HEK293 (cell line): Measurements from ENCODE around the gene EXOC3.

ENCODE experiments used
- CTCF ChIA-PET: fragments of 350-600 bp; formaldehyde crosslinking; extraction: SDS; loops from one replicate; lab custom pipeline; 2021; ENCODE audit warnings: antibody characterized with exemption; lab: Yijun Ruan, JAX
- POLR2A ChIA-PET: fragments of 300-600 bp; formaldehyde crosslinking; extraction: SDS; loops from one replicate; lab custom pipeline; 2020; ENCODE audit warnings: antibody characterized with exemption, inconsistent platforms; lab: Yijun Ruan, JAX
- H3K27ac ChIP-seq: fragments of 200-500 bp; sonication (Bioruptor generic); 2 replicates; pipeline ENCODE4 v1.5.1; 2014; ENCODE audit warnings: low read depth, low read length, control low read depth, inconsistent platforms; ENCODE audit errors: extremely low read depth
- H3K36me3 ChIP-seq, 2 experiments: fragments of 200-500 bp in 1 of 2; sonication (Bioruptor generic) in 1 of 2; 1 replicate in 1 of 2; 2 replicates in 1 of 2; pipeline ENCODE4 v1.5.1; 2014 to 2017; ENCODE audit warnings: inconsistent platforms in 2 of 2, low read length in 2 of 2; ENCODE audit not compliant: control insufficient read depth in 2 of 2, insufficient read depth in 1 of 2
- H3K4me1 ChIP-seq: fragments of 200-500 bp; sonication (Bioruptor generic); 2 replicates; pipeline ENCODE4 v1.5.1; 2014; ENCODE audit warnings: mild to moderate bottlenecking, low read length, inconsistent platforms; ENCODE audit not compliant: control insufficient read depth, insufficient read depth
- H3K4me3 ChIP-seq: 2 replicates; pipeline ENCODE4 v1.5.1; 2011; ENCODE audit warnings: low read depth, mild to moderate bottlenecking, control low read depth, low read length, moderate library complexity
- H3K9me3 ChIP-seq: fragments of 200-500 bp; sonication (Bioruptor generic); 2 replicates; pipeline ENCODE4 v1.5.1; 2014; ENCODE audit warnings: low read depth, low read length, inconsistent platforms; ENCODE audit not compliant: control insufficient read depth, insufficient read depth
- TCF7L2 ChIP-seq: IDR thresholded peaks from 2 replicates; pipeline ENCODE4 v1.6.1; 2011; ENCODE audit warnings: low read depth, mild to moderate bottlenecking, inconsistent platforms, low read length, moderate library complexity, borderline replicate concordance
- ZBTB21 ChIP-seq: fragments of 450-650 bp; formaldehyde crosslinking; IDR thresholded peaks from 2 replicates; pipeline ENCODE4 v1.5.1; 2017; ENCODE audit warnings: missing biosample characterization, missing genetic modification characterization
- ZFP69B ChIP-seq: fragments of 450-650 bp; formaldehyde crosslinking; IDR thresholded peaks from 2 replicates; pipeline ENCODE4 v1.5.1; 2016; ENCODE audit warnings: missing biosample characterization, missing genetic modification characterization
- ZIC2 ChIP-seq: fragments of 450-650 bp; formaldehyde crosslinking; IDR thresholded peaks from 2 replicates; pipeline ENCODE4 v1.5.1; 2016; ENCODE audit warnings: missing biosample characterization, missing genetic modification characterization
- ZNF23 ChIP-seq: fragments of 450-650 bp; formaldehyde crosslinking; IDR thresholded peaks from 2 replicates; pipeline ENCODE4 v1.5.1; 2016; ENCODE audit warnings: missing biosample characterization, missing genetic modification characterization, borderline replicate concordance
- ZNF266 ChIP-seq: fragments of 450-650 bp; formaldehyde crosslinking; IDR thresholded peaks from 2 replicates; pipeline ENCODE4 v1.5.1; 2016; ENCODE audit warnings: missing biosample characterization, missing genetic modification characterization, low read depth
- ZNF473 ChIP-seq: fragments of 450-650 bp; formaldehyde crosslinking; IDR thresholded peaks from 2 replicates; pipeline ENCODE4 v1.5.1; 2017; ENCODE audit warnings: missing biosample characterization, missing genetic modification characterization
- ZNF48 ChIP-seq: fragments of 450-650 bp; formaldehyde crosslinking; IDR thresholded peaks from 2 replicates; pipeline ENCODE4 v1.5.1; 2016; ENCODE audit warnings: missing biosample characterization, missing genetic modification characterization
- ZNF521 ChIP-seq: fragments of 450-650 bp; formaldehyde crosslinking; IDR thresholded peaks from 2 replicates; pipeline ENCODE4 v1.5.1; 2017; ENCODE audit warnings: missing biosample characterization, mild to moderate bottlenecking, missing genetic modification characterization
- ZNF571 ChIP-seq: fragments of 450-650 bp; formaldehyde crosslinking; IDR thresholded peaks from 2 replicates; pipeline ENCODE4 v1.5.0; 2017; ENCODE audit warnings: missing biosample characterization, missing genetic modification characterization
- ZNF629 ChIP-seq: fragments of 450-650 bp; formaldehyde crosslinking; IDR thresholded peaks from 2 replicates; pipeline ENCODE4 v1.5.1; 2017; ENCODE audit warnings: missing biosample characterization, missing genetic modification characterization
- ZNF658 ChIP-seq: fragments of 450-650 bp; formaldehyde crosslinking; IDR thresholded peaks from 2 replicates; pipeline ENCODE4; 2016; ENCODE audit warnings: missing biosample characterization, missing genetic modification characterization
- ZNF76 ChIP-seq: fragments of 450-650 bp; formaldehyde crosslinking; IDR thresholded peaks from 2 replicates; pipeline ENCODE4; 2016; ENCODE audit warnings: low read depth, missing biosample characterization, missing genetic modification characterization, borderline replicate concordance
- ZNF830 ChIP-seq: fragments of 450-650 bp; IDR thresholded peaks from 2 replicates; pipeline ENCODE4 v1.5.0; 2018; ENCODE audit warnings: missing biosample characterization, missing genetic modification characterization, low read depth, mild to moderate bottlenecking, moderate library complexity
- ZNF843 ChIP-seq: fragments of 450-650 bp; formaldehyde crosslinking; IDR thresholded peaks from 2 replicates; pipeline ENCODE4 v1.5.1; 2016; ENCODE audit warnings: missing biosample characterization, missing genetic modification characterization
- TF ChIP-seq, protein P1 (sequence below): fragments of 450-650 bp; formaldehyde crosslinking; IDR thresholded peaks from 2 replicates; pipeline ENCODE4 v1.5.1; 2017; ENCODE audit warnings: missing biosample characterization, mild to moderate bottlenecking, missing genetic modification characterization, moderate library complexity
- TF ChIP-seq, protein P2 (sequence below): fragments of 450-650 bp; formaldehyde crosslinking; IDR thresholded peaks from 2 replicates; pipeline ENCODE4 v1.5.1; 2017; ENCODE audit warnings: missing biosample characterization, missing genetic modification characterization
- TF ChIP-seq, protein P3 (sequence below): fragments of 450-650 bp; formaldehyde crosslinking; IDR thresholded peaks from 2 replicates; pipeline ENCODE4 v1.5.1; 2016; ENCODE audit warnings: missing biosample characterization, missing genetic modification characterization
- TF ChIP-seq, protein P4 (sequence below): fragments of 450-650 bp; formaldehyde crosslinking; IDR thresholded peaks from 2 replicates; pipeline ENCODE4 v1.5.1; 2016; ENCODE audit warnings: missing biosample characterization, missing genetic modification characterization
- TF ChIP-seq, protein P5 (sequence below): fragments of 450-650 bp; formaldehyde crosslinking; IDR thresholded peaks from 2 replicates; pipeline ENCODE4 v1.5.1; 2016; ENCODE audit warnings: missing biosample characterization, missing genetic modification characterization

EXOC3 gene

DNA sequence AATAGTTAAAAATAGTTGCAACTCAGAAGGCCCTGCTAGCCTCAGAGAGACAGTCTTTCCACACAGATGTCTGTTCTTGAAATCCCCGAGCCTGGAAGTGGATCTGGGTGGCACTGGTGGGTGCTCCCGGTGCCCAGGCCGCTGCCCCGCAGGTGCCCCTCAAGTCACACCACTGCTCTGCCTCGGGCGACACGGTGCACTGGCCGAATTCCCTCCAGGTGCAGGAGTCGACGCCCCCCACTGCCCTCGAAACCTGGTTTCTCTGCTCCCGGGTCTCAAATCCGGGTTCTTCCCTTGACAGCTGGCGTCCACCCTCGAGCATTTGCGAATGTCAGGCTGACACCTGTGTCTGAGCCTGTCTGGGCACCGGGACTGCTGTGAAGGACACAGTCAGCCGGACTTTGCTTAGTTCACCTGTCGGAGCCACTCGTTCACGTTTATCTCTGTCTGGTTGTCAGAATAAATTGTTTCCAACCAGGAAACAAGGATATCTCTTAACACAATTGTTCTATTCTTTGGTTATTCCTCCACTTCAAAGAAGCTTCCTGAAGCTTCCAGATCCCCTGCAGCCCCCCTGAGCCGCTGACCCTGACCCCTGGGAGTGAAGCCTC is 54.2 kb downstream of the EXOC3 start (continued):
- TF ChIP-seq, protein P1, sequence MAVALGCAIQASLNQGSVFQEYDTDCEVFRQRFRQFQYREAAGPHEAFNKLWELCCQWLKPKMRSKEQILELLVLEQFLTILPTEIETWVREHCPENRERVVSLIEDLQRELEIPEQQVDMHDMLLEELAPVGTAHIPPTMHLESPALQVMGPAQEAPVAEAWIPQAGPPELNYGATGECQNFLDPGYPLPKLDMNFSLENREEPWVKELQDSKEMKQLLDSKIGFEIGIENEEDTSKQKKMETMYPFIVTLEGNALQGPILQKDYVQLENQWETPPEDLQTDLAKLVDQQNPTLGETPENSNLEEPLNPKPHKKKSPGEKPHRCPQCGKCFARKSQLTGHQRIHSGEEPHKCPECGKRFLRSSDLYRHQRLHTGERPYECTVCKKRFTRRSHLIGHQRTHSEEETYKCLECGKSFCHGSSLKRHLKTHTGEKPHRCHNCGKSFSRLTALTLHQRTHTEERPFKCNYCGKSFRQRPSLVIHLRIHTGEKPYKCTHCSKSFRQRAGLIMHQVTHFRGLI (tag by site-specific recombination), result no peak
- no peak for TF ChIP-seq ZNF830 (tag by site-specific recombination)
- TF ChIP-seq, protein P2, sequence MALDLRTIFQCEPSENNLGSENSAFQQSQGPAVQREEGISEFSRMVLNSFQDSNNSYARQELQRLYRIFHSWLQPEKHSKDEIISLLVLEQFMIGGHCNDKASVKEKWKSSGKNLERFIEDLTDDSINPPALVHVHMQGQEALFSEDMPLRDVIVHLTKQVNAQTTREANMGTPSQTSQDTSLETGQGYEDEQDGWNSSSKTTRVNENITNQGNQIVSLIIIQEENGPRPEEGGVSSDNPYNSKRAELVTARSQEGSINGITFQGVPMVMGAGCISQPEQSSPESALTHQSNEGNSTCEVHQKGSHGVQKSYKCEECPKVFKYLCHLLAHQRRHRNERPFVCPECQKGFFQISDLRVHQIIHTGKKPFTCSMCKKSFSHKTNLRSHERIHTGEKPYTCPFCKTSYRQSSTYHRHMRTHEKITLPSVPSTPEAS (tag by site-specific recombination), result no peak
- TF ChIP-seq ZNF658, result no peak
- no peak for TF ChIP-seq ZNF843 (tag by site-specific recombination)

DNA sequence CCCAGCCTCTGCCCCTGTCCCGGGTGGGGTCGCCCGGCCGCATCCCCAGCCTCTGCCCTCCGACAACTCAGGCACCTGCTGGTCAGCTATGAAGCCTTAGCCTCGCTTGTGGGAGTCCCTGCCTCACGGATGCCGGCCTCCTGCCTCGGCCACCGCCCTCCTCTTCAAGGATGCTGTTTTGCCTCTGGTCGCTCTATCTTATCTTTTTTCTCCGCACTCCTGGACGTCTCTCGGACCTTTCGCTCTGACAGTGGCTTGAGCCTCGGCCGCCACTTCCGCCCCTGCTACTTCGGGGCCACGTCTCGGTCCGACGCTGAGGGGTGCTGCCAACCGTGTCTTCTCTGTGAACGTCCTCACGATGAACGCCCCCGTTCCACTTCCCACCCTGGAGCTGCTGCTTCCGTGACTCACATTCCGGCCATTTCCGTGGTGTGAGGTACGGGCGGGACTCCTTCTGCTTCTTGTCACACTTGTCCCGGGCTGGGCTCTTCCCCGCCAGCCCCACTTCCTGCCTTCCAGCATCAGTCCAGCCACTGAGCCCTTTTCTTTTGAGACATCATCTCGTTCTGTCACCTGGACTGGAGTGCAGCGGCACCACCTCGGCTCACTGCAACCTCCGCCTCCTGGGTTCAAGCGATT is 55.0 kb downstream of the EXOC3 start:
- POLR2A ChIA-PET, result no interaction called here
- CTCF ChIA-PET, result no interaction called here
- Histone ChIP-seq H3K27ac (no peak overlapping the region), H3K4me3 (no peak overlapping the region), H3K9me3 (no peaks in the 10 kb centered on the region), H3K36me3 (no peaks in the 10 kb centered on the region), H3K4me1 (no peaks in the 10 kb centered on the region)
- TF ChIP-seq, protein P3, sequence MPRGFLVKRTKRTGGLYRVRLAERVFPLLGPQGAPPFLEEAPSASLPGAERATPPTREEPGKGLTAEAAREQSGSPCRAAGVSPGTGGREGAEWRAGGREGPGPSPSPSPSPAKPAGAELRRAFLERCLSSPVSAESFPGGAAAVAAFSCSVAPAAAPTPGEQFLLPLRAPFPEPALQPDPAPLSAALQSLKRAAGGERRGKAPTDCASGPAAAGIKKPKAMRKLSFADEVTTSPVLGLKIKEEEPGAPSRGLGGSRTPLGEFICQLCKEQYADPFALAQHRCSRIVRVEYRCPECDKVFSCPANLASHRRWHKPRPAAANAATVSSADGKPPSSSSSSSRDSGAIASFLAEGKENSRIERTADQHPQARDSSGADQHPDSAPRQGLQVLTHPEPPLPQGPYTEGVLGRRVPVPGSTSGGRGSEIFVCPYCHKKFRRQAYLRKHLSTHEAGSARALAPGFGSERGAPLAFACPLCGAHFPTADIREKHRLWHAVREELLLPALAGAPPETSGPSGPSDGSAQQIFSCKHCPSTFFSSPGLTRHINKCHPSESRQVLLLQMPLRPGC (tag by site-specific recombination), result no peak
- TF ChIP-seq ZNF571 (tag by site-specific recombination) (no peak), ZNF473 (tag by site-specific recombination) (no peak), ZNF521 (no peak), ZNF76 (tag by site-specific recombination) (no peak), ZBTB21 (tag by site-specific recombination) (no peak), ZIC2 (tag by site-specific recombination) (no peak), ZNF629 (tag by site-specific recombination) (no peak), ZNF23 (no peak), ZNF266 (tag by site-specific recombination) (no peak), ZFP69B (tag by site-specific recombination) (no peak), TCF7L2 (no peak), ZNF48 (tag by site-specific recombination) (no peak)
- TF ChIP-seq, protein P4, sequence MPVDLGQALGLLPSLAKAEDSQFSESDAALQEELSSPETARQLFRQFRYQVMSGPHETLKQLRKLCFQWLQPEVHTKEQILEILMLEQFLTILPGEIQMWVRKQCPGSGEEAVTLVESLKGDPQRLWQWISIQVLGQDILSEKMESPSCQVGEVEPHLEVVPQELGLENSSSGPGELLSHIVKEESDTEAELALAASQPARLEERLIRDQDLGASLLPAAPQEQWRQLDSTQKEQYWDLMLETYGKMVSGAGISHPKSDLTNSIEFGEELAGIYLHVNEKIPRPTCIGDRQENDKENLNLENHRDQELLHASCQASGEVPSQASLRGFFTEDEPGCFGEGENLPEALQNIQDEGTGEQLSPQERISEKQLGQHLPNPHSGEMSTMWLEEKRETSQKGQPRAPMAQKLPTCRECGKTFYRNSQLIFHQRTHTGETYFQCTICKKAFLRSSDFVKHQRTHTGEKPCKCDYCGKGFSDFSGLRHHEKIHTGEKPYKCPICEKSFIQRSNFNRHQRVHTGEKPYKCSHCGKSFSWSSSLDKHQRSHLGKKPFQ (tag by site-specific recombination), result no peak
- TF ChIP-seq, protein P5, sequence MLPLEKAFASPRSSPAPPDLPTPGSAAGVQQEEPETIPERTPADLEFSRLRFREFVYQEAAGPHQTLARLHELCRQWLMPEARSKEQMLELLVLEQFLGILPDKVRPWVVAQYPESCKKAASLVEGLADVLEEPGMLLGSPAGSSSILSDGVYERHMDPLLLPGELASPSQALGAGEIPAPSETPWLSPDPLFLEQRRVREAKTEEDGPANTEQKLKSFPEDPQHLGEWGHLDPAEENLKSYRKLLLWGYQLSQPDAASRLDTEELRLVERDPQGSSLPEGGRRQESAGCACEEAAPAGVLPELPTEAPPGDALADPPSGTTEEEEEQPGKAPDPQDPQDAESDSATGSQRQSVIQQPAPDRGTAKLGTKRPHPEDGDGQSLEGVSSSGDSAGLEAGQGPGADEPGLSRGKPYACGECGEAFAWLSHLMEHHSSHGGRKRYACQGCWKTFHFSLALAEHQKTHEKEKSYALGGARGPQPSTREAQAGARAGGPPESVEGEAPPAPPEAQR, result no peak
